Endodermal cell (in vitro differentiated cells): ENCODE measurements around the gene C1GALT1C1L. TPM values are rescaled to one million over a fixed set of nuclear protein-coding genes. Genes with fewer than 3 reads are reported as not detected.

ENCODE experiments used
- DNase-seq: peaks from one replicate; pipeline ENCODE4 v3.0.0-alpha.2; 2017
- H3K27ac ChIP-seq: 2 replicates; pipeline ENCODE4 v1.5.1; 2013; ENCODE audit warnings: mild to moderate bottlenecking, low read depth, low read length, moderate library complexity
- H3K27me3 ChIP-seq: 2 replicates; pipeline ENCODE4 v1.6.1; 2013; ENCODE audit warnings: mild to moderate bottlenecking, low read length, moderate library complexity; ENCODE audit not compliant: insufficient read depth, control insufficient read depth, poor library complexity, severe bottlenecking
- H3K36me3 ChIP-seq: 2 replicates; pipeline ENCODE4 v1.7.0; 2013; ENCODE audit warnings: mild to moderate bottlenecking, low read length, moderate library complexity; ENCODE audit not compliant: control insufficient read depth, insufficient read depth
- H3K4me1 ChIP-seq: one replicate; pipeline ENCODE4 v1.7.0; 2013; ENCODE audit warnings: low read length; ENCODE audit not compliant: control insufficient read depth, insufficient read depth
- H3K4me3 ChIP-seq: 2 replicates; pipeline ENCODE4 v1.5.1; 2013; ENCODE audit warnings: mild to moderate bottlenecking, low read length, moderate library complexity
- H3K9ac ChIP-seq: 2 replicates; pipeline ENCODE4 v1.6.1; 2013; ENCODE audit warnings: mild to moderate bottlenecking, low read length, moderate library complexity; ENCODE audit not compliant: poor library complexity, severe bottlenecking; ENCODE audit errors: extremely low read depth
- H3K9me3 ChIP-seq: 2 replicates; pipeline ENCODE4 v1.6.1; 2013; ENCODE audit warnings: mild to moderate bottlenecking, low read length, moderate library complexity; ENCODE audit not compliant: control insufficient read depth
- H3K27ac Mint-ChIP-seq: 2 replicates; pipeline ENCODE4 v1.8.0; 2020; ENCODE audit warnings: mixed read lengths
- H3K27me3 Mint-ChIP-seq: 2 replicates; pipeline ENCODE4 v1.8.0; 2021; ENCODE audit warnings: mild to moderate bottlenecking, mixed read lengths; ENCODE audit not compliant: insufficient read depth
- H3K36me3 Mint-ChIP-seq: 2 replicates; pipeline ENCODE4 v1.8.0; 2020; ENCODE audit warnings: low read depth, mixed read lengths
- H3K4me1 Mint-ChIP-seq: 2 replicates; pipeline ENCODE4 v1.8.0; 2020; ENCODE audit warnings: mixed read lengths
- H3K4me3 Mint-ChIP-seq: 2 replicates; pipeline ENCODE4 v1.8.0; 2020; ENCODE audit warnings: mild to moderate bottlenecking, moderate library complexity, mixed read lengths
- H3K9me3 Mint-ChIP-seq: 2 replicates; pipeline ENCODE4 v1.8.0; 2020; ENCODE audit warnings: mild to moderate bottlenecking, mixed read lengths
- CTCF ChIP-seq: fragments of 200-600 bp; sonication (generic); conservative IDR thresholded peaks from 2 replicates; pipeline ENCODE4 v1.5.0; 2021; ENCODE audit warnings: antibody characterized with exemption, mild to moderate bottlenecking
- WGBS, 2 experiments: methylation state at CpG; one replicate each; pipeline versions ENCODE4 v1.1.5 to v1.1.7; 2013; ENCODE audit warnings: missing lambda C conversion rate in 2 of 2, mixed read lengths in 1 of 2; ENCODE audit not compliant: insufficient coverage in 1 of 2, insufficient read length in 1 of 2; 5-methylcytosine and 5-hydroxymethylcytosine counted together
- total RNA-seq, 2 donors: library from RNA; stranded (reverse); fragmentation: NEBNext Ultra II Directional in 1 of 2; extraction: Animal tissue kit (Norgen Biotek cat#: 25700) in 1 of 2; gene quantifications; 2 replicates in 1 of 2; 3 replicates in 1 of 2; pipeline ENCODE4 v1.2.1, GENCODE V29; 2021

Gene C1GALT1C1L
- total RNA-seq, 2 donors from 2014 or later, result not detected

DNA sequence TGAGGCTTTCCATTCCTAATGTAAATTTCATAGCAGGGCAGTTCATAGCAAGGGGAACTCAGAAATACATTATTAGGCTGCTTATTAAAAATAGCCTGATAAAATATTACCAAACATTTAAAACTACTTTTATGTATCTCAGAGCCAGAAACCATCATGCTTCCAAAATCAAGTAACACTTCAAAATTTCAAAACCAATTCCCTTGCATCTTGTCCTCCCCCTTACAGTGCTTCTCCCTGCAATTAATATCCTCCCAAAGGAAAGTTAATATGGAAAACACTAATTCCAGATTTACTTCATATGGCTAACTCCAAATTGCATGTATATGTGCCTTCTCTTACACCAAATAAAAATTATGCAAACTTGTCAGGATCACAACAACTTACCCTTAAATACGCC is 32.5 kb downstream of the C1GALT1C1L start:
- Histone ChIP-seq H3K27ac (no peak overlapping the region), H3K9ac (no peak overlapping the region), H3K4me1 (no peaks in the 10 kb centered on the region), H3K9me3 (peaks cover 9% of the 10 kb centered on the region), H3K4me3 (no peak overlapping the region), H3K36me3 (no peaks in the 10 kb centered on the region), H3K27me3 (peaks cover under 1% of the 10 kb centered on the region)
- WGBS, 2 experiments, result 100% methylated on average over 1 of the region's 1 CpG; no CpG with 5 or more reads in 1 of the 2 experiments
- Mint-ChIP-seq H3K27ac (no peak overlapping the region), H3K27me3 (no peaks in the 10 kb centered on the region), H3K9me3 (peaks cover 12% of the 10 kb centered on the region), H3K36me3 (peaks cover 2% of the 10 kb centered on the region), H3K4me3 (no peak overlapping the region), H3K4me1 (no peaks in the 10 kb centered on the region)
- DNase-seq, result no peak
- no peak for TF ChIP-seq CTCF

DNA sequence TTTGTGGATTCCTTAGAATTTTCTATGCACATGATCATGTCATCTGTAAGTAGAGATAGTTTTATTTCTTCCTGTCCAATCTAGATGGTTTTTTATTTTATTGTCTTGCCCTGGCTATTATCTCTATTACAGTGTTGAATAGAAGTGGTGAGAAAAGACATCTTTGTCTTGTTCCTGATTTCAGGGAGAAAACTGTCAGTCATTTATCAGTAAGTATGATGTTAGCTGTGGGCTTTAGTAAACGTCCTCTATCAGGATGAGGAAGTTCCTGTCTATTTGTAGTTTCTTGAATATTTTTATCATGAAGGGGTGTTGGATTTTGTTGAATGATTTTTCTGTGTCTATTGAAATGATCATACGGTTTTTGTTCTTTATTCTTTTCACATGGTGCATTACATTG is 33.9 kb downstream of the C1GALT1C1L start:
- TF ChIP-seq CTCF, result no peak
- H3K4me3 ChIP-seq, result no peak overlapping the region
- peaks cover 14% of the 10 kb centered on the region for H3K27me3 ChIP-seq
- peaks cover 2% of the 10 kb centered on the region for H3K36me3 Mint-ChIP-seq
- no peak overlapping the region for H3K4me3 Mint-ChIP-seq
- no peak overlapping the region for H3K9ac ChIP-seq
- WGBS, 2 experiments, result 92% methylated on average over 2 of the region's 2 CpGs; no CpG with 5 or more reads in 1 of the 2 experiments
- H3K9me3 Mint-ChIP-seq, result peaks cover 12% of the 10 kb centered on the region
- no peaks in the 10 kb centered on the region for H3K4me1 ChIP-seq
- H3K36me3 ChIP-seq, result no peaks in the 10 kb centered on the region
- no peak overlapping the region for H3K27ac ChIP-seq
- peaks cover 7% of the 10 kb centered on the region for H3K27me3 Mint-ChIP-seq
- H3K9me3 ChIP-seq, result peaks cover 9% of the 10 kb centered on the region
- no peak overlapping the region for H3K27ac Mint-ChIP-seq
- H3K4me1 Mint-ChIP-seq, result peaks cover 6% of the 10 kb centered on the region
- no peak for DNase-seq

DNA sequence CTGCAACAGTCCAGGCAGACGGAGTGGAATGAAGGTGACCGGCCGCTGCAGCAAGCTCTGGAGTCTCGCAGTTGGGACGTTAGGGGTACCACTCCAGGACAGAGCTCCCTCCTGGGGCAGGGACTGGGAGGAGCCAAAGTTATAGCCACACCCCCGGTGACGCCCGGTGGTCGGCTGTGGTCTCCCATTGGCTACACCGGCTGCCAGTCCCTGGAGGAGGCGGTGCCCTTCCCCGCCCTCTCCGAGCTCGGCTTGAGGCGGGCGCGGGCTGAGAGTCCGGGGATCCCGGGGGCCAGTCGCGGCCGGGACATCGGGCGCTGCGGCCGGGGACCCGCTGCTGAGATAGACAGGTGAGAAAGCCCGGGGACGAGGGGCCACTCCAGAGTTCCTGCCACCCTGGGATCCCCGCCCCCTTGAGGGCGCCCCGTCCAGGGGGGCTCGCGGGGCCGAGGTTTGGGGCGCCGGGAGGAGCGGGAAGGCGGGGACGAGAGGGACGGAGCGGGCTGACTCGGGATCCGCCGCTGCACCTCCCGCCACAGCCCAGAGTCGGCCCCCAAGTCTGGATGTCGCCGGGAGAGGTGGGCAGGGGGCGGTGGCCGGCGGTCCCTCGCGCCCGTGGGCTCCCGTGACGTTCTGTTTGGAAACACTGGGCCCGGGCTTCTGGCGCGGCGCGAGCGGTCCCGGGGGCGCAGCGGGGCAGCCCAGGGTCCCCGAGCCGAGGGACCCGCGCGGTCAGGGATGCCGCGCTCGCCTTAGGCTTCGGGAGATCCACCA is 39.0 kb downstream of the C1GALT1C1L start, which contains the start of gene PLEKHH2:
Gene PLEKHH2, plus strand, starts transcription at position 231 of the 774 bp plus-strand sequence. CDS start 7,414 bp downstream, outside the sequence.
- H3K9ac ChIP-seq, result no peak within 1 kb of the TSS
- peaks cover 6% of the 10 kb centered on the region for H3K4me1 ChIP-seq
- H3K27me3 ChIP-seq, result peaks cover 16% of the 10 kb centered on the region
- Mint-ChIP-seq H3K27ac (no peak within 1 kb of the TSS), H3K4me1 (peaks cover 34% of the 10 kb centered on the region), H3K9me3 (peaks cover 12% of the 10 kb centered on the region), H3K4me3 (peak within 1 kb of the TSS; percentile 69), H3K27me3 (peaks cover 9% of the 10 kb centered on the region), H3K36me3 (peaks cover 2% of the 10 kb centered on the region)
- H3K27ac ChIP-seq, result no peak within 1 kb of the TSS
- H3K9me3 ChIP-seq, result peaks cover 9% of the 10 kb centered on the region
- WGBS, 2 experiments, result 1 to 2% methylated on average over 7 to 75 of the region's 75 CpGs
- peak; percentile 98 for DNase-seq
- no peaks in the 10 kb centered on the region for H3K36me3 ChIP-seq
- peak within 1 kb of the TSS; percentile 82 for H3K4me3 ChIP-seq
- TF ChIP-seq CTCF, result no peak
